Measurements from ENCODE around the gene FANCC.

FANCC gene

GRCh38 chr9:95250462-95251221 lies 66.9 kb downstream of the FANCC start:
- no peaks in the 10 kb centered on the region for H3K36me3 ChIP-seq (replicated peaks)
- H3K27ac ChIP-seq, result no peak overlapping the region
- no peak for DNase-seq
- TF ChIP-seq CTCF (IDR thresholded peaks at IDR 0.05; ENCODE audit: low read depth, low read length, missing control alignments), result no peak
- H3K27me3 ChIP-seq (replicated peaks), result no peaks in the 10 kb centered on the region
- in situ Hi-C loops (cut with HindIII; ENCODE audit: low pct_ligation_motif_present, low sequenced_read_pairs), result no loop called here
- H3K4me3 ChIP-seq (ENCODE audit: low read depth, low read length), result no peak overlapping the region

GRCh38 chr9:95249986-95250385 lies 67.5 kb downstream of the FANCC start:
- Histone ChIP-seq H3K4me3 (ENCODE audit: low read depth, low read length) (no peak overlapping the region), H3K27ac (no peak overlapping the region), H3K27me3 (replicated peaks) (no peaks in the 10 kb centered on the region), H3K36me3 (replicated peaks) (no peaks in the 10 kb centered on the region)
- DNase-seq, result no peak
- in situ Hi-C loops (cut with HindIII; ENCODE audit: low pct_ligation_motif_present, low sequenced_read_pairs), result no loop called here
- no peak for TF ChIP-seq CTCF (IDR thresholded peaks at IDR 0.05; ENCODE audit: low read depth, low read length, missing control alignments)

- Histone ChIP-seq H3K4me3 (ENCODE audit: low read depth, low read length) (no peak overlapping the region), H3K27ac (no peak overlapping the region), H3K27me3 (replicated peaks) (no peaks in the 10 kb centered on the region), H3K36me3 (replicated peaks) (no peaks in the 10 kb centered on the region)
- no peak for DNase-seq
- in situ Hi-C loops (cut with HindIII; ENCODE audit: low pct_ligation_motif_present, low sequenced_read_pairs), result no loop called here
- no peak for TF ChIP-seq CTCF (IDR thresholded peaks at IDR 0.05; ENCODE audit: low read depth, low read length, missing control alignments)
Measured at GRCh38 chr9:95246547-95246946, 71.0 kb downstream of the FANCC start.

- TF ChIP-seq CTCF (IDR thresholded peaks at IDR 0.05; ENCODE audit: low read depth, low read length, missing control alignments), result no peak
- in situ Hi-C loops (cut with HindIII; ENCODE audit: low pct_ligation_motif_present, low sequenced_read_pairs), result no loop called here
- DNase-seq, result no peak
- H3K4me3 ChIP-seq (ENCODE audit: low read depth, low read length), result no peak overlapping the region
- no peaks in the 10 kb centered on the region for H3K36me3 ChIP-seq (replicated peaks)
- H3K27ac ChIP-seq, result no peak overlapping the region
- no peaks in the 10 kb centered on the region for H3K27me3 ChIP-seq (replicated peaks)
Measured at GRCh38 chr9:95242613-95243012, 74.9 kb downstream of the FANCC start.

- no peak for DNase-seq
- in situ Hi-C loops (cut with HindIII; ENCODE audit: low pct_ligation_motif_present, low sequenced_read_pairs), result no loop called here
- H3K27ac ChIP-seq, result no peak overlapping the region
- no peaks in the 10 kb centered on the region for H3K36me3 ChIP-seq (replicated peaks)
- no peak overlapping the region for H3K4me3 ChIP-seq (ENCODE audit: low read depth, low read length)
- TF ChIP-seq CTCF (IDR thresholded peaks at IDR 0.05; ENCODE audit: low read depth, low read length, missing control alignments), result no peak
- no peaks in the 10 kb centered on the region for H3K27me3 ChIP-seq (replicated peaks)
Measured at GRCh38 chr9:95239071-95239470, 78.4 kb downstream of the FANCC start.

GRCh38 chr9:95237336-95237735 lies 80.2 kb downstream of the FANCC start:
- no peak for TF ChIP-seq CTCF (IDR thresholded peaks at IDR 0.05; ENCODE audit: low read depth, low read length, missing control alignments)
- in situ Hi-C loops (cut with HindIII; ENCODE audit: low pct_ligation_motif_present, low sequenced_read_pairs), result no loop called here

More at GRCh38 chr9:95237336-95237735, 80.2 kb downstream of the FANCC start:
- H3K27ac ChIP-seq, result no peak overlapping the region
- no peak for DNase-seq
- no peaks in the 10 kb centered on the region for H3K36me3 ChIP-seq (replicated peaks)
- no peaks in the 10 kb centered on the region for H3K27me3 ChIP-seq (replicated peaks)
- no peak overlapping the region for H3K4me3 ChIP-seq (ENCODE audit: low read depth, low read length)

Measured in brain microvascular endothelial cell (primary cell).